ENCODE measurements around the gene BEND6. TPM values are rescaled to one million over a fixed set of nuclear protein-coding genes. Genes with fewer than 3 reads are reported as not detected.

The BEND6 gene
- total RNA-seq, 1 experiment from 2014 or later, result not detected

DNA sequence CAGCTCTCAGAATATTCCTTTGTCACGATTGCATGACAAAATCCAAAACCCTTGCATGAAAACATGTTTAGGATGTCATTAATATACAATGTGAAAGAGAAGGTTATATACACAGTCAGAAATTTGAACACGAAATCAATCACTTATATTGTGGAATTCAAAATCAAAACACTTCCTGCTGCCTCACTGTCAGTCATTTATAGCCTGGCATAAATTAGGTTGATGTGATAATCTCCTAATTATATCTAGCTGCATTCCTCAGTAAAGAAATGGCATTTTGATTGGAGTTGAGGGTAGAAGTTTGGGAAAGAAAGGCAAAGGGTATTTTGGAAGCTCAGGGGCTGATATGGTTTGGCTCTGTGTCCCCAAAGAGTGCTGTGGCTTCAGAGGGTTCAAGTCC is 24.1 kb upstream of the BEND6 start:
- H3K36me3 Mint-ChIP-seq (ENCODE audit: insufficient read depth, unreplicated experiment), result no peaks in the 10 kb centered on the region
- Histone ChIP-seq H3K9me3 (no peaks in the 10 kb centered on the region), H3K4me3 (ENCODE audit: low read depth, low read length) (no peak overlapping the region), H3K4me1 (no peaks in the 10 kb centered on the region), H3K27me3 (replicated peaks; ENCODE audit: control insufficient read depth, insufficient read depth, low read length) (no peaks in the 10 kb centered on the region), H3K36me3 (ENCODE audit: control insufficient read depth, insufficient read depth, low read length) (no peaks in the 10 kb centered on the region)
- no peak overlapping the region for H3K4me3 Mint-ChIP-seq (ENCODE audit: unreplicated experiment)
- TF ChIP-seq, protein P1, sequence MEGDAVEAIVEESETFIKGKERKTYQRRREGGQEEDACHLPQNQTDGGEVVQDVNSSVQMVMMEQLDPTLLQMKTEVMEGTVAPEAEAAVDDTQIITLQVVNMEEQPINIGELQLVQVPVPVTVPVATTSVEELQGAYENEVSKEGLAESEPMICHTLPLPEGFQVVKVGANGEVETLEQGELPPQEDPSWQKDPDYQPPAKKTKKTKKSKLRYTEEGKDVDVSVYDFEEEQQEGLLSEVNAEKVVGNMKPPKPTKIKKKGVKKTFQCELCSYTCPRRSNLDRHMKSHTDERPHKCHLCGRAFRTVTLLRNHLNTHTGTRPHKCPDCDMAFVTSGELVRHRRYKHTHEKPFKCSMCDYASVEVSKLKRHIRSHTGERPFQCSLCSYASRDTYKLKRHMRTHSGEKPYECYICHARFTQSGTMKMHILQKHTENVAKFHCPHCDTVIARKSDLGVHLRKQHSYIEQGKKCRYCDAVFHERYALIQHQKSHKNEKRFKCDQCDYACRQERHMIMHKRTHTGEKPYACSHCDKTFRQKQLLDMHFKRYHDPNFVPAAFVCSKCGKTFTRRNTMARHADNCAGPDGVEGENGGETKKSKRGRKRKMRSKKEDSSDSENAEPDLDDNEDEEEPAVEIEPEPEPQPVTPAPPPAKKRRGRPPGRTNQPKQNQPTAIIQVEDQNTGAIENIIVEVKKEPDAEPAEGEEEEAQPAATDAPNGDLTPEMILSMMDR (IDR thresholded peaks at IDR 0.05; ENCODE audit: insufficient read depth in 1 of 2, low read depth in 1 of 2, low read length in 1 of 2, severe bottlenecking in 1 of 2, unreplicated experiment in 1 of 2), result no peak
- H3K27me3 Mint-ChIP-seq (ENCODE audit: insufficient read depth, unreplicated experiment), result peaks cover 4% of the 10 kb centered on the region
- BruUV-seq (replicated peaks), result no TSS peak
- H3K27ac Mint-ChIP-seq (ENCODE audit: unreplicated experiment), result no peak overlapping the region
- POLR2A ChIA-PET, result no interaction called here
- intact Hi-C loops (cut with micrococcal nuclease; ENCODE audit: unreplicated experiment), result no loop called here
- DNase-seq, result no peak
- H3K9me3 Mint-ChIP-seq (ENCODE audit: unreplicated experiment), result no peaks in the 10 kb centered on the region
- H3K4me1 Mint-ChIP-seq (ENCODE audit: low read depth, unreplicated experiment), result no peaks in the 10 kb centered on the region
- CTCF ChIA-PET, result interaction anchor here (0.6 kb wide), 1 partner anchor 28 kb away, joined by 6 read pairs; no protein-coding TSS in a partner anchor

DNA sequence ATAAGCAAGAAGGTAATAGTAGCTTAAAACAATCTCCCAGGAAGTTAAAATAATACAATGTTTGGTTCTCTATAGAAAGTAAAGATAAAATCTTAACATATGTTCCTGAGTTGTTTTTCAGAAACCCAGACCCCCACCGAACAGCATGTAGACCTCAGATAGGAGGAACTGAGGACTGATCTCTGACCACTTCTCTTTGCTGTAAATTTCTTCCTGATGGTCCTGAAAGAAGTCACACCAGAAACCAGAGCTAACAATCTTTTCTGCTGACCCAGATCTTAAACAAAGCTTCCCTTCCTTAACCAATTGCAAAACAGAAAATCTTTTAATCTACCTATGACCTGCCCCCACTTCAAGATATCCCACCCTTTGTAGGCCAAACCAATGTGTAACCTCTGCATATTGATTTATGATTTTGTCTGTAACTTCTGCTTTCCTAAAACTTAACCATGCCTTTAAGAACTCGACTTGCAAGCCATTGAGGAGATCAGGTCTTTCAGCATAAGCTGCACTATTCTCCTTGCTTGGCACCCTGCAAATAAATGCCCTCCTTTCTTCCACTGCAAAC is 21.9 kb upstream of the BEND6 start:
- Mint-ChIP-seq H3K36me3 (ENCODE audit: insufficient read depth, unreplicated experiment) (no peaks in the 10 kb centered on the region), H3K27me3 (ENCODE audit: insufficient read depth, unreplicated experiment) (peaks cover 5% of the 10 kb centered on the region), H3K4me3 (ENCODE audit: unreplicated experiment) (no peak overlapping the region), H3K9me3 (ENCODE audit: unreplicated experiment) (no peaks in the 10 kb centered on the region), H3K27ac (ENCODE audit: unreplicated experiment) (no peak overlapping the region), H3K4me1 (ENCODE audit: low read depth, unreplicated experiment) (no peaks in the 10 kb centered on the region)
- CTCF ChIA-PET, result no interaction called here
- H3K36me3 ChIP-seq (ENCODE audit: control insufficient read depth, insufficient read depth, low read length), result no peaks in the 10 kb centered on the region
- TF ChIP-seq, protein P1 (IDR thresholded peaks at IDR 0.05; ENCODE audit: insufficient read depth in 1 of 2, low read depth in 1 of 2, low read length in 1 of 2, severe bottlenecking in 1 of 2, unreplicated experiment in 1 of 2), result no peak
- POLR2A ChIA-PET, result no interaction called here
- no peaks in the 10 kb centered on the region for H3K9me3 ChIP-seq
- no peak overlapping the region for H3K4me3 ChIP-seq (ENCODE audit: low read depth, low read length)
- DNase-seq, result no peak
- no TSS peak for BruUV-seq (replicated peaks)
- H3K4me1 ChIP-seq, result no peaks in the 10 kb centered on the region
- no peaks in the 10 kb centered on the region for H3K27me3 ChIP-seq (replicated peaks; ENCODE audit: control insufficient read depth, insufficient read depth, low read length)
- intact Hi-C loops (cut with micrococcal nuclease; ENCODE audit: unreplicated experiment), result no loop called here

DNA sequence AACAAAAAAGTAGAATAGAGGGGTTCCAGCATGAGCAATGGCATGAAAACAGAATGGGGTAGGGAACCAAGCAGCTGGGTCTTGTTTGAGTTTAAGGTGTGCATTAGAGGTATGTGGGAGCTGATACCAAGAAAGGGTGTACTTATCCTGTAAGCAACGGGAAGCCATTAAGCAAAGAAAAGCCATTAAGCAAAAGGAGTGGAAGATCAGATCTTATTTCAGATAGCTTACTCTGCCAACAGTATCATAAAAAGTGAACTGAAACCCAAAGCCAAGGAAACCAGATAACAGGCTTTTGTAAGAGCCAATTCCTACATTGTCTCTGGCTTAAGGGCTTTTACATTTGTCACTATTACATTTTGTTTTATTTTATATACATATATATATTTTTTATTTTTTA is 21.3 kb upstream of the BEND6 start:
- no peaks in the 10 kb centered on the region for H3K4me1 ChIP-seq
- no peaks in the 10 kb centered on the region for H3K36me3 Mint-ChIP-seq (ENCODE audit: insufficient read depth, unreplicated experiment)
- no peaks in the 10 kb centered on the region for H3K36me3 ChIP-seq (ENCODE audit: control insufficient read depth, insufficient read depth, low read length)
- DNase-seq, result no peak
- no peak overlapping the region for H3K27ac Mint-ChIP-seq (ENCODE audit: unreplicated experiment)
- intact Hi-C loops (cut with micrococcal nuclease; ENCODE audit: unreplicated experiment), result no loop called here
- ChIA-PET POLR2A (no interaction called here), CTCF (no interaction called here)
- BruUV-seq (replicated peaks), result no TSS peak
- no peak overlapping the region for H3K4me3 Mint-ChIP-seq (ENCODE audit: unreplicated experiment)
- peaks cover 5% of the 10 kb centered on the region for H3K27me3 Mint-ChIP-seq (ENCODE audit: insufficient read depth, unreplicated experiment)
- TF ChIP-seq, protein P1 (IDR thresholded peaks at IDR 0.05; ENCODE audit: insufficient read depth in 1 of 2, low read depth in 1 of 2, low read length in 1 of 2, severe bottlenecking in 1 of 2, unreplicated experiment in 1 of 2), result no peak
- H3K9me3 Mint-ChIP-seq (ENCODE audit: unreplicated experiment), result no peaks in the 10 kb centered on the region
- no peaks in the 10 kb centered on the region for H3K27me3 ChIP-seq (replicated peaks; ENCODE audit: control insufficient read depth, insufficient read depth, low read length)
- no peak overlapping the region for H3K4me3 ChIP-seq (ENCODE audit: low read depth, low read length)
- no peaks in the 10 kb centered on the region for H3K9me3 ChIP-seq
- no peaks in the 10 kb centered on the region for H3K4me1 Mint-ChIP-seq (ENCODE audit: low read depth, unreplicated experiment)

All from Caco-2 (cell line).